GM21737 (cell line): ENCODE results near the gene TBATA.

ENCODE experiments used
- ATAC-seq: cut with Tn5 transposase; IDR thresholded peaks from one replicate; pipeline ENCODE4 v1.9.1; 2021; ENCODE audit warnings: mild to moderate bottlenecking, moderate library complexity; ENCODE audit not compliant: unreplicated experiment

Gene TBATA

GRCh38 chr10:70763567-70763966, 21.6 kb downstream of the TBATA start:
- ATAC-seq, result no peak

GRCh38 chr10:70762441-70763175, 22.6 kb downstream of the TBATA start:
- ATAC-seq, result no peak

- no peak for ATAC-seq
Observed at GRCh38 chr10:70761727-70762350, 23.3 kb downstream of the TBATA start.

- no peak for ATAC-seq
Observed at GRCh38 chr10:70761031-70761601, 24.1 kb downstream of the TBATA start.

GRCh38 chr10:70760271-70760787, 24.8 kb downstream of the TBATA start:
- no peak for ATAC-seq

GRCh38 chr10:70759781-70760180, 25.4 kb downstream of the TBATA start:
- no peak for ATAC-seq

GRCh38 chr10:70758757-70759514, 26.2 kb downstream of the TBATA start:
- ATAC-seq, result no peak

GRCh38 chr10:70757856-70758255, 27.3 kb downstream of the TBATA start:
- ATAC-seq, result no peak

- no peak for ATAC-seq
Observed at GRCh38 chr10:70756700-70757360, 28.3 kb downstream of the TBATA start.

- ATAC-seq, result no peak
Observed at GRCh38 chr10:70753841-70754621, 31.1 kb downstream of the TBATA start.

- no peak for ATAC-seq
Observed at GRCh38 chr10:70753026-70753663, 32.0 kb downstream of the TBATA start.

- no peak for ATAC-seq
Observed at GRCh38 chr10:70752571-70752970, 32.6 kb downstream of the TBATA start.

GRCh38 chr10:70751991-70752390, 33.2 kb downstream of the TBATA start:
- ATAC-seq, result no peak

GRCh38 chr10:70751356-70751755, 33.8 kb downstream of the TBATA start:
- ATAC-seq, result no peak

GRCh38 chr10:70750156-70750703, 34.9 kb downstream of the TBATA start:
- no peak for ATAC-seq

GRCh38 chr10:70749756-70750155, 35.4 kb downstream of the TBATA start:
- ATAC-seq, result no peak

- no peak for ATAC-seq
Observed at GRCh38 chr10:70748801-70749573, 36.2 kb downstream of the TBATA start.

GRCh38 chr10:70748305-70748704, 36.9 kb downstream of the TBATA start:
- no peak for ATAC-seq
